Fibroblast of lung (primary cell): ENCODE results near the gene C16orf74.

ENCODE experiments used
- CTCF ChIP-seq, 2 donors: IDR thresholded peaks in 1 of 2; conservative IDR thresholded peaks in 1 of 2; 1 replicate in 1 of 2; 2 replicates in 1 of 2; pipeline ENCODE4 v1.5.1; 2011 to 2012; ENCODE audit warnings: low read length in 2 of 2, control low read depth in 1 of 2, inconsistent platforms in 1 of 2, low read depth in 1 of 2, mild to moderate bottlenecking in 1 of 2
- EZH2 ChIP-seq: IDR thresholded peaks from 2 replicates; pipeline ENCODE4 v1.5.1; 2012; ENCODE audit warnings: low read length, control low read depth, mild to moderate bottlenecking; ENCODE audit errors: missing control alignments

DNA sequence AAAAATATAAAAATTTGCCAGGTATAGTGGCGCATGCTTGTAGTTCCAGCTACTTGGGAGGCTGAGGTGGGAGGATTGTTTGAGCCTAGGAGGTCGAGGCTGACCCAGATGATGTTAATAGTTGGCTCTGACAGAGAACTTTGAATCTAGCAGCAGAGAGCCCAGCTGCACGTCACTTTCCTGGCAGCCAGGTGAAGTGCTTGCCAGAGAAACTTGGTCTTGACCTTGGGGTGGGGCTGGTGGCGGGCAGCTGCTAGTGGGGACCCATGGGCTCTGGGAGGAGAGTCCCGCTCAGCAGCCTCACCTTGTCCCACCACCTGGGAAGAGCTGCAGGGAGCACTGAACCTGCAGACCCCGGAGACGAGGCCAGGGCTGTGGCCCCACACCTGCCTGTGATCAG, 3.1 kb upstream of the C16orf74 start:
- TF ChIP-seq CTCF (conservative IDR thresholded peaks at IDR 0.05 in 1 of 2, IDR thresholded peaks at IDR 0.05 in 1 of 2; ENCODE audit: low read depth in 1 of 2, low read length in 2 of 2) (no peak), EZH2 (no peak)
